ENCODE data around the gene MRFAP1L1. TPM values are rescaled to one million over a fixed set of nuclear protein-coding genes. Genes with fewer than 3 reads are reported as not detected.

MRFAP1L1 gene
- total and polyA plus RNA-seq, 2 donors (not counting 3 experiments of a cell fraction or from before 2014, with no cell fraction given) = 28.7 to 42.0 TPM

DNA sequence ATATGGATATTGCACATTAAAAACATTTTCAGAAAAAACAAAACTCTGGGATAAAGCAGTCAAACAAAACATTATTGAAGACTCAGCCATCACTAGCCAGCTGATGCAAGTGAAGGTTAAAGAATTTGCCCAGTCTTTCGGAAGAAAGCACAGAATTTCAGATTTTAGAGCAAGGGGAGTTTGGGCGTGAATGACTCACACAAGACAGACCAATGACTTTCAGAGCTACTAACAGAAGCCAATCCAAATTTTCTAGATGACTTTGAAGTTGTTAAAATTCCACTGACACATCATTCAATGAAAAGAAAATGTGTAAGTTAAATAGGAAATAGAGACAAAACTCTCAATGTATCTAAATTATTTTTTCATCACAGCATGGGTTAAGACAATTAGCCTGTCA, 4.0 kb downstream of the MRFAP1L1 start:
- Histone ChIP-seq H3K4me1 (ENCODE audit: control insufficient read depth, extremely low read depth, insufficient read depth, low read length) (peaks cover 13% of the 10 kb centered on the region), H2AFZ (ENCODE audit: low read depth, low read length) (no peak overlapping the region), H3K9me1 (replicated peaks; ENCODE audit: control insufficient read depth, extremely low read depth, insufficient read depth, low read length) (no peaks in the 10 kb centered on the region), H3K4me2 (ENCODE audit: insufficient read depth, low read length) (no peak overlapping the region), H3K27me3 (ENCODE audit: control insufficient read depth in 2 of 2, insufficient read depth in 2 of 2, low read length in 2 of 2) (peaks cover 0 to 2% of the 10 kb centered on the region in 2 experiments), H3K4me3 (replicated peaks in 1 of 3; ENCODE audit: insufficient read depth in 1 of 3, low read depth in 1 of 3, low read length in 3 of 3) (no peak overlapping the region), H3K9ac (replicated peaks; ENCODE audit: extremely low read depth, insufficient read depth, low read length) (no peak overlapping the region), H3K79me2 (ENCODE audit: control insufficient read depth, insufficient read depth, low read length) (peaks cover 46% of the 10 kb centered on the region), H3K36me3 (ENCODE audit: control insufficient read depth in 2 of 2, extremely low read depth in 1 of 2, insufficient read depth in 2 of 2, low read length in 2 of 2) (peaks cover 0 to 4% of the 10 kb centered on the region in 2 experiments), H3K27ac (ENCODE audit: insufficient read depth, low read depth, low read length) (no peak overlapping the region), H3K9me3 (replicated peaks; ENCODE audit: control insufficient read depth, insufficient read depth, low read length) (no peaks in the 10 kb centered on the region), H4K20me1 (replicated peaks; ENCODE audit: control insufficient read depth, extremely low read depth, insufficient read depth, low read length) (no peaks in the 10 kb centered on the region)
- dilution Hi-C loops (cut with MboI; ENCODE audit: extremely low pct_ligation_motif_present, low sequenced_read_pairs) (no loop called here), intact Hi-C loops (cut with micrococcal nuclease) (no loop called here)
- POLR2A ChIA-PET = no interaction called here
- TF ChIP-seq CTCF (IDR thresholded peaks at IDR 0.05; ENCODE audit: extremely low read depth in 1 of 2, insufficient read depth in 1 of 2, low read depth in 1 of 2, low read length in 2 of 2) (no peak), EZH2 (IDR thresholded peaks at IDR 0.05; ENCODE audit: borderline replicate concordance, low read depth, low read length, severe bottlenecking) (no peak), POLR2A (IDR thresholded peaks at IDR 0.05; ENCODE audit: low read depth, low read length) (no peak), MAX (IDR thresholded peaks at IDR 0.05; ENCODE audit: insufficient read depth, insufficient read length) (no peak), GATA2 (IDR thresholded peaks at IDR 0.05; ENCODE audit: insufficient read depth, insufficient read length, low read depth, low read length) (no peak), FOS (IDR thresholded peaks at IDR 0.05; ENCODE audit: borderline replicate concordance, insufficient read depth, low read length) (no peak), POLR2AphosphoS5 (IDR thresholded peaks at IDR 0.05; ENCODE audit: insufficient read depth, low read depth, low read length) (no peak), JUN (IDR thresholded peaks at IDR 0.05; ENCODE audit: borderline replicate concordance, insufficient read depth, insufficient read length, low read depth) (no peak), MYC (IDR thresholded peaks at IDR 0.05; ENCODE audit: low read depth, low read length) (no peak)
- BruUV-seq (replicated peaks) = no TSS peak
- no peak for FAIRE-seq
- CTCF ChIA-PET = interaction anchor here (0.9 to 2.1 kb wide), 3 partner anchors 12 to 365 kb away, joined by 3 to 6 read pairs (median 3); partner anchors contain the start of gene S100P
- DNase-seq (ENCODE audit: low read depth, low spot score) = no peak

Data from endothelial cell of umbilical vein (primary cell).